Panc1 (cell line): Measurements from ENCODE around the gene ZFP92.

Experiments used
- CTCF ChIP-seq: fragments of 450-650 bp; IDR thresholded peaks from 2 replicates; pipeline ENCODE4 v1.5.1; 2017; ENCODE audit warnings: mild to moderate bottlenecking
- POLR2AphosphoS5 ChIP-seq: IDR thresholded peaks from 2 replicates; pipeline ENCODE4 v1.6.1; 2012; ENCODE audit warnings: mild to moderate bottlenecking, low read depth, low read length, moderate library complexity
- REST ChIP-seq, 2 experiments: IDR thresholded peaks; 2 replicates each; pipeline ENCODE4 v1.6.1; 2011 to 2012; ENCODE audit warnings: low read depth in 2 of 2, control low read depth in 1 of 2, low read length in 1 of 2, mild to moderate bottlenecking in 1 of 2, moderate library complexity in 1 of 2; ENCODE audit not compliant: insufficient read depth in 1 of 2
- SIN3A ChIP-seq: IDR thresholded peaks from 2 replicates; pipeline ENCODE4 v1.6.1; 2012; ENCODE audit warnings: low read depth, mild to moderate bottlenecking, low read length, moderate library complexity, borderline replicate concordance; ENCODE audit not compliant: insufficient read depth

GRCh38 chrX:153441981-153442380 is 30.7 kb downstream of the ZFP92 start:
- TF ChIP-seq CTCF, result no peak
- TF ChIP-seq SIN3A, result no peak
- TF ChIP-seq POLR2AphosphoS5, result no peak
- no peak for TF ChIP-seq REST (IDR thresholded peaks at IDR 0.05; ENCODE audit: insufficient read depth in 1 of 2, low read depth in 2 of 2, low read length in 1 of 2)
